Lower leg skin (tissue), 3 donors: ENCODE measurements around the gene SLC22A25.
"Not testable (repeated sequence)": the region's sequence is repeated elsewhere in the genome, so short reads cannot be mapped to it uniquely, and the experiment has no call there.

Experiments used
- CTCF ChIP-seq, 3 donors: fragments of 450-650 bp; IDR thresholded peaks; one replicate each; pipeline ENCODE4 v1.5.1; 2016; ENCODE audit warnings: antibody characterized with exemption in 3 of 3, mild to moderate bottlenecking in 3 of 3, moderate library complexity in 2 of 3
- POLR2A ChIP-seq, 2 donors: fragments of 450-650 bp; IDR thresholded peaks; one replicate each; pipeline ENCODE4 v1.6.1; 2016 to 2017; ENCODE audit warnings: antibody characterized with exemption in 2 of 2, mild to moderate bottlenecking in 1 of 2, moderate library complexity in 1 of 2

- TF ChIP-seq CTCF, POLR2A (IDR thresholded peaks at IDR 0.05): not testable (repeated sequence)
Measured at GRCh38 chr11:63247237-63248002, 4.0 kb upstream of the SLC22A25 start.
